ENCODE measurements around the gene MGAT4B. TPM values are rescaled to one million over a fixed set of nuclear protein-coding genes. Genes with fewer than 3 reads are reported as not detected.
"Not testable (repeated sequence)": the region's sequence is repeated elsewhere in the genome, so short reads cannot be mapped to it uniquely, and the experiment has no call there.

MGAT4B gene
- total RNA-seq, 4 donors from 2014 or later, result 42.5 to 58.5 (median 47.2) TPM

DNA sequence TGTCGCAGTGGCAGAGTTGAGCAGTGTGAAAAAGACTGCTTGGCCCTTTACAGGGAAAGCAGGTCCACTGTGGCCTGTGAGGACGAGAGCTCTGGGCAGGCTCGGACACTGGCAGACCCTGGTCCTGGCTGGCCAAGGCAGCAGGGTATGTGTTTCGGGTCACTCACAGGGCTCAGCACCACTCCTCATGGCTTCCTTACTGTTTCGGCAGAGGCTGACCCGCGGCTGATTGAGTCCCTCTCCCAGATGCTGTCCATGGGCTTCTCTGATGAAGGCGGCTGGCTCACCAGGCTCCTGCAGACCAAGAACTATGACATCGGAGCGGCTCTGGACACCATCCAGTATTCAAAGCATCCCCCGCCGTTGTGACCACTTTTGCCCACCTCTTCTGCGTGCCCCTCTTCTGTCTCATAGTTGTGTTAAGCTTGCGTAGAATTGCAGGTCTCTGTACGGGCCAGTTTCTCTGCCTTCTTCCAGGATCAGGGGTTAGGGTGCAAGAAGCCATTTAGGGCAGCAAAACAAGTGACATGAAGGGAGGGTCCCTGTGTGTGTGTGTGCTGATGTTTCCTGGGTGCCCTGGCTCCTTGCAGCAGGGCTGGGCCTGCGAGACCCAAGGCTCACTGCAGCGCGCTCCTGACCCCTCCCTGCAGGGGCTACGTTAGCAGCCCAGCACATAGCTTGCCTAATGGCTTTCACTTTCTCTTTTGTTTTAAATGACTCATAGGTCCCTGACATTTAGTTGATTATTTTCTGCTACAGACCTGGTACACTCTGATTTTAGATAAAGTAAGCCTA, 29.8 kb upstream of the MGAT4B start:
- WGBS, 2 donors (ENCODE audit: low coverage in 1 of 2), result 44 to 67% methylated on average over 5 to 9 of the region's 19 CpGs
- H3K36me3 ChIP-seq, result peaks cover 0 to 98% of the 10 kb centered on the region in 2 donors
- H3K4me3 ChIP-seq, result no peak overlapping the region
- H3K27me3 ChIP-seq, result no peaks in the 10 kb centered on the region
- peaks cover 0 to 45% (median 3%) of the 10 kb centered on the region in 3 donors for H3K4me1 ChIP-seq
- H3K9me3 ChIP-seq, result no peaks in the 10 kb centered on the region
- peak; percentile 35 for ATAC-seq
- TF ChIP-seq, protein P1, sequence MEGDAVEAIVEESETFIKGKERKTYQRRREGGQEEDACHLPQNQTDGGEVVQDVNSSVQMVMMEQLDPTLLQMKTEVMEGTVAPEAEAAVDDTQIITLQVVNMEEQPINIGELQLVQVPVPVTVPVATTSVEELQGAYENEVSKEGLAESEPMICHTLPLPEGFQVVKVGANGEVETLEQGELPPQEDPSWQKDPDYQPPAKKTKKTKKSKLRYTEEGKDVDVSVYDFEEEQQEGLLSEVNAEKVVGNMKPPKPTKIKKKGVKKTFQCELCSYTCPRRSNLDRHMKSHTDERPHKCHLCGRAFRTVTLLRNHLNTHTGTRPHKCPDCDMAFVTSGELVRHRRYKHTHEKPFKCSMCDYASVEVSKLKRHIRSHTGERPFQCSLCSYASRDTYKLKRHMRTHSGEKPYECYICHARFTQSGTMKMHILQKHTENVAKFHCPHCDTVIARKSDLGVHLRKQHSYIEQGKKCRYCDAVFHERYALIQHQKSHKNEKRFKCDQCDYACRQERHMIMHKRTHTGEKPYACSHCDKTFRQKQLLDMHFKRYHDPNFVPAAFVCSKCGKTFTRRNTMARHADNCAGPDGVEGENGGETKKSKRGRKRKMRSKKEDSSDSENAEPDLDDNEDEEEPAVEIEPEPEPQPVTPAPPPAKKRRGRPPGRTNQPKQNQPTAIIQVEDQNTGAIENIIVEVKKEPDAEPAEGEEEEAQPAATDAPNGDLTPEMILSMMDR (IDR thresholded peaks at IDR 0.05), result no peak
- TF ChIP-seq POLR2A (IDR thresholded peaks at IDR 0.05), result no peak
- TF ChIP-seq EP300 (IDR thresholded peaks at IDR 0.05), result no peak
- TF ChIP-seq POLR2AphosphoS5 (IDR thresholded peaks at IDR 0.05), result peak; percentile 74
- peak overlapping the region in 3 of 4 donors; percentile 51 to 57 (median 52) for H3K27ac ChIP-seq

DNA sequence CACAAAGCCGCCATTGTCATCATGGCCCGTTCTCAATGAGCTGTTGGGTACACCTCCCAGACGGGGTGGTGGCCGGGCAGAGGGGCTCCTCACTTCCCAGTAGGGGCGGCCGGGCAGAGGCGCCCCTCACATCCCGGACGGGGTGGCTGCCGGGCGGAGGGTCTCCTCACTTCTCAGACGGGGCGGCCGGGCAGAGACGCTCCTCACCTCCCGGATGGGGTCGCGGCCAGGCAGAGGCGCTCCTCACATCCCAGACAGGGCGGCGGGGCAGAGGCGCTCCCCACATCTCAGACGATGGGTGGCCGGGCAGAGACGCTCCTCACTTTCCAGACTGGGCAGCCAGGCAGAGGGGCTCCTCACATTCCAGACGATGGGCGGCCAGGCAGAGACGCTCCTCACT, 28.2 kb upstream of the MGAT4B start:
- H3K4me1 ChIP-seq, result peaks cover 0 to 53% (median 3%) of the 10 kb centered on the region in 3 donors
- not testable (repeated sequence) for H3K27me3 ChIP-seq, H3K4me3 ChIP-seq, H3K27ac ChIP-seq, ATAC-seq, H3K9me3 ChIP-seq
- WGBS, 2 donors (ENCODE audit: low coverage in 1 of 2), result no CpG with 5 or more reads among the region's 28 CpGs
- H3K36me3 ChIP-seq, result peaks cover 0 to 98% of the 10 kb centered on the region in 2 donors

DNA sequence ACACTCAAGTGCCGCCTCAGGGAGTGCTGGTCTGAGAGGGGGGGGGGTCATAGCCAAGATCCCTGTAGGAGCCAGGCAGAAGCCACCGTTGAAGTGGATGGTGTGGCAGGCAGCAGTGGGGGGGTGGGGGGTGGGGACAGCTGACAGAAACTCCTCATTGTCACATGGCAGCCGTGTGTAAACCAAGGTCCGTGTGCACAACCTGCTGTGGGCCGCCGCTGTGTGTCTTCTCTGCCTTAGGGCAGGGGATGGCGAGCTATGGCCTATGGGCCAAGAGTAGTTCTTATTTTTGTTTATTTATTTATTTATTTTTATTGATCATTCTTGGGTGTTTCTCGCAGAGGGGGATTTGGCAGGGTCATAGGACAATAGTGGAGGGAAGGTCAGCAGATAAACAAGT, 27.5 kb upstream of the MGAT4B start:
- H3K9me3 ChIP-seq, result no peaks in the 10 kb centered on the region
- peak overlapping the region in 1 of 4 donors; percentile 9 for H3K27ac ChIP-seq
- H3K4me3 ChIP-seq, result no peak overlapping the region
- no peaks in the 10 kb centered on the region for H3K27me3 ChIP-seq
- TF ChIP-seq POLR2AphosphoS5 (IDR thresholded peaks at IDR 0.05) (no peak), EP300 (IDR thresholded peaks at IDR 0.05) (no peak), POLR2A (IDR thresholded peaks at IDR 0.05) (no peak)
- TF ChIP-seq, protein P1 (IDR thresholded peaks at IDR 0.05), result no peak
- no peak for ATAC-seq
- H3K36me3 ChIP-seq, result peaks cover 0 to 98% of the 10 kb centered on the region in 2 donors
- H3K4me1 ChIP-seq, result peaks cover 0 to 60% (median 3%) of the 10 kb centered on the region in 3 donors
- WGBS, 2 donors (ENCODE audit: low coverage in 1 of 2), result 100% methylated on average over 3 of the region's 8 CpGs; no CpG with 5 or more reads in 1 of the 2 donors

DNA sequence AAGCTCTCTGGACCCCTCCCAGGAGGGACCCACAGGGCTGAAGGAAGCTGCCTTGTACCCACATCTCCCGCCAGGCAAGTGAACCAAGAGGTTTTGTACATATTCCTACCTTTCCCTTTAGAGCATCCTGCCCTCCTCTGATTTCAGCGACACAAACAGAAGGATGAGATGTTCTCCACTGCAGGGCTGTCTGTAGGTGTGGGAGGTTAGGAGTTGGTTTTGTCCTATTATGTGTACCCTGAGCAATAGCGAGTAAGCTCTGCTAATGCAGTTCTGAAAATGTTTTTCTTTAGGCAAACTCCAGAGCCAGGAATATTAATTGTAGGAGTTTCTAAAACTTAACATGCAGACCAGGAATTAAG, 27.0 kb upstream of the MGAT4B start:
- Histone ChIP-seq H3K4me1 (peaks cover 0 to 64% (median 3%) of the 10 kb centered on the region in 3 donors), H3K27ac (peak overlapping the region in 1 of 4 donors; percentile 9), H3K36me3 (peaks cover 0 to 98% of the 10 kb centered on the region in 2 donors), H3K4me3 (no peak overlapping the region), H3K27me3 (no peaks in the 10 kb centered on the region), H3K9me3 (no peaks in the 10 kb centered on the region)
- 95 to 100% methylated on average over 1 to 2 of the region's 3 CpGs for WGBS, 2 donors (ENCODE audit: low coverage in 1 of 2)
- ATAC-seq, result no peak
- no peak for TF ChIP-seq EP300 (IDR thresholded peaks at IDR 0.05)
- TF ChIP-seq, protein P1 (IDR thresholded peaks at IDR 0.05), result no peak
- TF ChIP-seq POLR2AphosphoS5 (IDR thresholded peaks at IDR 0.05), result no peak
- TF ChIP-seq POLR2A (IDR thresholded peaks at IDR 0.05), result no peak

DNA sequence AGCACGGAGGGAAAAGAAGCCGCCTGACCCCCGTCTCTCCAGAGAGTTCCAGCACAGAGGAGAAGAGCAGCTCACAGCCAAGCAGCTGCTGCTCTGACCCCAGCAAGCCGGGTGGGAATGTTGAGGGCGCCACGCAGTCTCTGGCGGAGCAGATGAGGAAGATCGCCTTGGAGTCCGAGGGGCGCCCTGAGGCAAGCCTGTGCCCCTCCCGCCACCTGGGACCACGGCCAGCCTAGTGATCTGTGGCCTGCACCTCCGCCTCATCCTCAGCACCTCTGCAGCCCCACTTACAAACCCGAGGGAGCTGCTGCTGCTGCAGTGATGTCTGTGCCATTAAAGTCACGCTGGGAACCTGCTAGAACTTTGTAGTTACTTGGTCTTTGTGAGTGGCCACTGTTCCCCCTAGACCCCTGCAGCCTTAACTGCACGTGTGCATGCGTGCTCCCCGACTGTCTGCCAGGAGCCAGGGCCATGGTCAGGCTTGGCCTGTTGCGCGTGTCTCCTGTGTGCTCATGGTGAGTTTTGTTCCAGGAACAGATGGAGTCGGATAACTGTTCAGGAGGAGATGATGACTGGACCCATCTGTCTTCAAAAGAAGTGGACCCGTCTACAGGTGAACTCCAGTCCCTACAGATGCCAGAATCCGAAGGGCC, 26.5 kb upstream of the MGAT4B start:
- TF ChIP-seq POLR2A (IDR thresholded peaks at IDR 0.05) (no peak), POLR2AphosphoS5 (IDR thresholded peaks at IDR 0.05) (peak; percentile 15)
- H3K27ac ChIP-seq, result peak overlapping the region in 1 of 4 donors; percentile 9
- ATAC-seq, result no peak
- H3K4me1 ChIP-seq, result peaks cover 0 to 69% (median 3%) of the 10 kb centered on the region in 3 donors
- no peaks in the 10 kb centered on the region for H3K9me3 ChIP-seq
- 60 to 92% methylated on average over 1 to 2 of the region's 23 CpGs for WGBS, 2 donors (ENCODE audit: low coverage in 1 of 2)
- no peaks in the 10 kb centered on the region for H3K27me3 ChIP-seq
- peaks cover 0 to 98% of the 10 kb centered on the region in 2 donors for H3K36me3 ChIP-seq
- H3K4me3 ChIP-seq, result no peak overlapping the region
